Loucy (cell line): ENCODE measurements around the gene FCGBP.
"Not testable (repeated sequence)": the region's sequence is repeated elsewhere in the genome, so short reads cannot be mapped to it uniquely, and the experiment has no call there.

Experiments
- EZH2phosphoT487 ChIP-seq: fragments of 200-600 bp; IDR thresholded peaks from 2 replicates; pipeline ENCODE4 v1.6.1; 2018; ENCODE audit warnings: antibody characterized with exemption, mild to moderate bottlenecking, moderate library complexity, borderline replicate concordance
- TF ChIP-seq, protein P1 (sequence below): fragments of 200-600 bp; sonication (generic); conservative IDR thresholded peaks from 2 replicates; pipeline ENCODE4 v1.5.1; 2014; ENCODE audit warnings: mild to moderate bottlenecking, antibody characterized with exemption, low read length

DNA sequence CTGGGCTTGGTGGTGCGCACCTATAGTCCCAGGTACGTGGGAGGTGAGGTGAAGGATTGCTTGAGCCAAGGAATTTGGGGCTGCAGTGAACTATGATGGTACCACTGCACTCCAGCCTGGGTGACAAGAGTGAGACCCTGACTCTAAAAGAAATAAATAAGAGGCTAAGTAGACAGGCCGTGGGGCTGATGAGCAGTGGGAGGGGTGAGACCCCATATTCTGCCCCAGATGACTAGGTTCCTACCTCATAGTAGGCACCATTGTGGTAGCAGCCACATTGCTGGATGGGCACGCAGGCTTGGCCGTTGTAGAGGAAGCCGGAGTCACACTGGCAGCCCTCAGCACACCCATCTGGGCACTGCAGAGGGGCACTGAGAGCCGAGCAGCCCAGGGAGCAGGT is 32.8 kb downstream of the FCGBP start:
- TF ChIP-seq, protein P1, sequence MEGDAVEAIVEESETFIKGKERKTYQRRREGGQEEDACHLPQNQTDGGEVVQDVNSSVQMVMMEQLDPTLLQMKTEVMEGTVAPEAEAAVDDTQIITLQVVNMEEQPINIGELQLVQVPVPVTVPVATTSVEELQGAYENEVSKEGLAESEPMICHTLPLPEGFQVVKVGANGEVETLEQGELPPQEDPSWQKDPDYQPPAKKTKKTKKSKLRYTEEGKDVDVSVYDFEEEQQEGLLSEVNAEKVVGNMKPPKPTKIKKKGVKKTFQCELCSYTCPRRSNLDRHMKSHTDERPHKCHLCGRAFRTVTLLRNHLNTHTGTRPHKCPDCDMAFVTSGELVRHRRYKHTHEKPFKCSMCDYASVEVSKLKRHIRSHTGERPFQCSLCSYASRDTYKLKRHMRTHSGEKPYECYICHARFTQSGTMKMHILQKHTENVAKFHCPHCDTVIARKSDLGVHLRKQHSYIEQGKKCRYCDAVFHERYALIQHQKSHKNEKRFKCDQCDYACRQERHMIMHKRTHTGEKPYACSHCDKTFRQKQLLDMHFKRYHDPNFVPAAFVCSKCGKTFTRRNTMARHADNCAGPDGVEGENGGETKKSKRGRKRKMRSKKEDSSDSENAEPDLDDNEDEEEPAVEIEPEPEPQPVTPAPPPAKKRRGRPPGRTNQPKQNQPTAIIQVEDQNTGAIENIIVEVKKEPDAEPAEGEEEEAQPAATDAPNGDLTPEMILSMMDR, result not testable (repeated sequence)
- not testable (repeated sequence) for TF ChIP-seq EZH2phosphoT487
